T-cell (primary cell): ENCODE measurements around the gene UBE2L5. TPM values are rescaled to one million over a fixed set of nuclear protein-coding genes. Genes with fewer than 3 reads are reported as not detected.
"Not testable (repeated sequence)": the region's sequence is repeated elsewhere in the genome, so short reads cannot be mapped to it uniquely, and the experiment has no call there.

Source experiments
- ATAC-seq, 4 experiments: fragments of 200-7000 bp in 3 of 4; fragments of 150-1000 bp in 1 of 4; cut with Tn5 transposase; replicated peaks in 1 of 4; 1 replicate in 3 of 4; 2 replicates in 1 of 4; pipeline ENCODE4 v1.10.0; 2021; ENCODE audit warnings: moderate library complexity in 3 of 4, mild to moderate bottlenecking in 2 of 4, moderate number of reproducible peaks in 1 of 4
- CTCF ChIA-PET, 2 donors: fragments of 300-600 bp; sonication (Branson Sonifier 250); formaldehyde crosslinking; loops; one replicate each; lab custom pipeline; 2022; ENCODE audit warnings: antibody characterized with exemption in 2 of 2; lab: Charles Lee
- POLR2A ChIA-PET, 2 donors: fragments of 300-600 bp; sonication (Branson Sonifier 250); formaldehyde crosslinking; loops; one replicate each; lab custom pipeline; 2022; ENCODE audit warnings: antibody characterized with exemption in 2 of 2; lab: Charles Lee
- DNase-seq, 35 experiments: peaks; one replicate each; pipeline versions ENCODE4 v3.0.0 to v3.0.0-alpha.2; 2013 to 2023
- H3K27ac ChIP-seq: one replicate; pipeline ENCODE4 v1.5.1; 2013; ENCODE audit warnings: low read length
- H3K27me3 ChIP-seq, 2 experiments: replicated peaks in 1 of 2; 1 replicate in 1 of 2; 2 replicates in 1 of 2; pipeline versions ENCODE4 v1.6.1 to v1.7.0; 2013; ENCODE audit warnings: low read length in 1 of 2, mixed read lengths in 1 of 2; ENCODE audit not compliant: control insufficient read depth in 2 of 2, insufficient read depth in 2 of 2; ENCODE audit errors: extremely low read depth in 1 of 2
- H3K36me3 ChIP-seq, 2 donors: 1 replicate in 1 of 2; 2 replicates in 1 of 2; pipeline versions ENCODE4 v1.6.1 to v1.7.0; 2013; ENCODE audit warnings: low read length in 1 of 2; ENCODE audit not compliant: control insufficient read depth in 2 of 2, insufficient read depth in 1 of 2; ENCODE audit errors: extremely low read depth in 1 of 2
- H3K4me1 ChIP-seq, 2 experiments: 1 replicate in 1 of 2; 2 replicates in 1 of 2; pipeline versions ENCODE4 v1.6.1 to v1.7.0; 2013; ENCODE audit warnings: low read length in 2 of 2, mixed read lengths in 1 of 2; ENCODE audit not compliant: insufficient read depth in 2 of 2, control insufficient read depth in 1 of 2; ENCODE audit errors: extremely low read depth in 1 of 2
- H3K4me3 ChIP-seq, 2 donors: 1 replicate in 1 of 2; 2 replicates in 1 of 2; pipeline versions ENCODE4 v1.5.1 to v1.7.0; 2013; ENCODE audit warnings: mild to moderate bottlenecking in 2 of 2, low read length in 1 of 2, moderate library complexity in 1 of 2; ENCODE audit not compliant: control insufficient read depth in 1 of 2; ENCODE audit errors: extremely low read depth in 1 of 2
- H3K9me3 ChIP-seq: 2 replicates; pipeline ENCODE4 v1.7.0; 2013
- H3K27ac Mint-ChIP-seq, 2 donors: one replicate each; pipeline ENCODE4 v1.8.0; 2020 to 2021; ENCODE audit warnings: mild to moderate bottlenecking in 2 of 2, mixed read lengths in 2 of 2
- H3K27me3 Mint-ChIP-seq, 2 donors: one replicate each; pipeline ENCODE4 v1.8.0; 2021 to 2022; ENCODE audit warnings: mixed read lengths in 2 of 2
- H3K36me3 Mint-ChIP-seq: one replicate; pipeline ENCODE4 v1.8.0; 2021; ENCODE audit warnings: mixed read lengths
- H3K4me1 Mint-ChIP-seq, 3 donors: one replicate each; pipeline ENCODE4 v1.8.0; 2020 to 2022; ENCODE audit warnings: mixed read lengths in 3 of 3, mild to moderate bottlenecking in 1 of 3
- H3K4me3 Mint-ChIP-seq, 3 donors: one replicate each; pipeline ENCODE4 v1.8.0; 2020 to 2022; ENCODE audit warnings: mild to moderate bottlenecking in 3 of 3, mixed read lengths in 3 of 3, moderate library complexity in 3 of 3
- H3K9me3 Mint-ChIP-seq, 3 donors: one replicate each; pipeline ENCODE4 v1.8.0; 2020 to 2022; ENCODE audit warnings: mixed read lengths in 3 of 3
- WGBS: methylation state at CpG from one replicate; pipeline ENCODE4 v1.1.5; 2013; ENCODE audit warnings: missing lambda C conversion rate; ENCODE audit not compliant: insufficient coverage; 5-methylcytosine and 5-hydroxymethylcytosine counted together
- total RNA-seq, 35 experiments: library from RNA in 6 of 35; stranded (reverse) in 6 of 35; fragments of 120-200 nt in 1 of 35; gene quantifications; one replicate each; pipeline versions ENCODE4 v1.2.1 to v1.2.4 and lab custom pipeline; 2013 to 2026

UBE2L5 gene
- total RNA-seq, 5 donors from 2014 or later (not counting 1 experiment from before 2014, with no cell fraction given), result 0.33 TPM; not detected in 4

DNA sequence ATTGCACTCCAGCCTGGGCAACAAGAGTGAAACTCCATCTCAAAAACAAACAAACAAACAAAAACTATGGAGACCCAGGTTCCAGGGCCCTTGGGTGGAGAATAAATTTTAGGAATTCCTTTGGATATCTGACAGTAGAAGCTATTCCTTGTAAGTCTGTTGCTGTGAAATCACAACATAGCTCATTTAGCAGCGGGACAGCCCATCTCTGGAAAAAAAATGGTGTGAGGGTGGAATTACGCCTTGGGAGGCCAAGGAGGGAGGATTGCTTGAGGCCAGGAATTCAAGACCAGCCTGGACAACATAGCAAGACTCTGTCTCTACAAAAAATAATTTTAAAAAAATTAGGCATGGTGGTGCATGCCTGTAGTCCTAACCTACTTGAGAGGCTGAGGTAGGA, 27.8 kb downstream of the UBE2L5 start:
- ATAC-seq, result no peak
- POLR2A ChIA-PET, result interaction anchor here (0.6 kb wide), 3 partner anchors 44 to 373 kb away, joined by 3 to 6 read pairs (median 3); no protein-coding TSS in a partner anchor

DNA sequence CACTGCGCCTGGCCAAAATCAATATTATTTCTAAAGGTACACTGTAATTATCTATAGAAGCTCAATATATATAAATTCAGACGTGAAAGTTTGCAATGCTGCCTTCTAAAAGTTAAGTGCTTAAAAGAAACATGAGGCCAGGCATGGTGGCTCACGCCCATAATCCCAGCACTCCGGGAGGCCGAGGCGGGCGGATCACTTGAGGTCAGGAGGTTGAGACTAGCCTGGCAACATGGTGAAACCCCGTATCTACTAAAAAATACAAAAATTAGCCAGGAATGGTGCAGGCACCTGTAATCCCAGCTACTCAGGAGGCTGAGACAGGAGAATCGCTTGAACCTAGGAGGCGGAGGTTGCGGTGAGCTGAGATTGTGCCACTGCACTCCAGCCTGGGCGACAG, 29.2 kb downstream of the UBE2L5 start:
- not testable (repeated sequence) for H3K36me3 Mint-ChIP-seq, H3K9me3 Mint-ChIP-seq, H3K4me1 ChIP-seq, H3K27me3 Mint-ChIP-seq, H3K27me3 ChIP-seq, H3K27ac Mint-ChIP-seq, H3K4me3 ChIP-seq, H3K27ac ChIP-seq, DNase-seq, H3K9me3 ChIP-seq, ATAC-seq, H3K4me3 Mint-ChIP-seq, H3K36me3 ChIP-seq
- no CpG with 5 or more reads among the region's 12 CpGs for WGBS
- H3K4me1 Mint-ChIP-seq, result peaks cover 0 to 12% (median 5%) of the 10 kb centered on the region in 3 donors
- ChIA-PET CTCF (interaction anchor here in 1 of 2 donors (0.6 kb wide), 1 partner anchor 228 kb away, joined by 5 read pairs; no protein-coding TSS in a partner anchor), POLR2A (interaction anchor here in 1 of 2 donors (0.7 kb wide), 1 partner anchor 110 kb away, joined by 3 read pairs; no protein-coding TSS in a partner anchor)

More for the DNA sequence above, 27.8 kb downstream of the UBE2L5 start:
- CTCF ChIA-PET, result no interaction called here
- H3K36me3 ChIP-seq, result no peaks in the 10 kb centered on the region
- Mint-ChIP-seq H3K9me3 (no peaks in the 10 kb centered on the region), H3K27ac (no peak overlapping the region), H3K27me3 (peaks cover 0 to 5% of the 10 kb centered on the region in 2 donors), H3K4me3 (no peak overlapping the region), H3K36me3 (no peaks in the 10 kb centered on the region), H3K4me1 (peaks cover 0 to 16% (median 8%) of the 10 kb centered on the region in 3 donors)
- H3K27ac ChIP-seq, result no peak overlapping the region
- H3K9me3 ChIP-seq, result no peaks in the 10 kb centered on the region
- 100% methylated on average over 1 of the region's 2 CpGs for WGBS
- peaks cover 0 to 7% of the 10 kb centered on the region in 2 experiments for H3K4me1 ChIP-seq
- no peak overlapping the region for H3K4me3 ChIP-seq
- H3K27me3 ChIP-seq, result peaks cover 0 to 8% of the 10 kb centered on the region in 2 experiments
- no peak for DNase-seq

DNA sequence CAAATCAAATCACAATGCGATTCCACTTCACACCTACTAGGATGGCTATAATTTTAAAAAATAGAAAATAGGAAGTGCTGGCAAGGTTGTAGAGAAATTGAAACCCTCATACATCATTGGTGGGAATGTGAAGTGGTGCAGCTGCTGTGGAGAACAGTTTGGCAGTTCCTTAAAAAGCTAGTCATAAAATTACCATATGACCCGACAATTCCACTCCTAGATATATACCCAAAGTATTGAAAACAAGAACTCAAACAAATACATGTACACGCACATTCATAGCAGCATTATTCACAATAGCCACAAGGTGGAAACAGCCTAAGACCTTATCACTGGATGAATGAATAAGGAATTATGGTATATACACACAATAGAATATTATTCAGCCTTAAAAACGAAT, 31.4 kb downstream of the UBE2L5 start:
- Mint-ChIP-seq H3K27ac (no peak overlapping the region), H3K4me1 (peaks cover 3 to 21% (median 19%) of the 10 kb centered on the region in 3 donors)

DNA sequence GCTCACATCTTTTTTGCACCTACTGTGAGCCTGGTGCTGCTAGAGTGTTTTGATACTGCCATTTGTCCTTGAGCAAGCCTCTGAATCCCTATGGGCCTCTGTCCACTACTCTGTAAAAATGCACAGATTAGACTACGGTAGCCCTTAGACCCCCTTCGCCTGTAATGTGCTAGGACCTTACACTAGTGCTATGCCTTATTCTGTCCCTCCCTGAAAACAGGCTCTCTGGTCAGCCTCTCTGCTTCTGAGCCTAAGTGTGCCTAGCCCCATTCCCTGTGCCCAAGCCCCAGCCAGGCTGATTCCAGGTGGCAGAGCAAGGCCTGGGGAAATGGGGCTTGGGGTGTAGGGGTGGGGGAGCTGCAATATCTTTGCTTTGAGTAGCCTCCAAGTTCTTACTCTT, 32.7 kb downstream of the UBE2L5 start:
- Histone ChIP-seq H3K36me3 (peaks cover 0 to 10% of the 10 kb centered on the region in 2 donors), H3K27ac (no peak overlapping the region), H3K4me1 (no peaks in the 10 kb centered on the region), H3K4me3 (no peak overlapping the region), H3K9me3 (no peaks in the 10 kb centered on the region), H3K27me3 (no peaks in the 10 kb centered on the region)
- POLR2A ChIA-PET, result interaction anchor here (0.5 to 0.7 kb wide), 3 partner anchors 84 to 341 kb away, joined by 3 to 5 read pairs (median 3); no protein-coding TSS in a partner anchor
- no peak for DNase-seq
- CTCF ChIA-PET, result interaction anchor here (0.6 to 1.1 kb wide), 4 partner anchors 49 to 323 kb away, joined by 3 to 6 read pairs (median 4); no protein-coding TSS in a partner anchor
- WGBS, result 100% methylated on average over 2 of the region's 2 CpGs
- H3K27ac Mint-ChIP-seq, result no peak overlapping the region
- H3K9me3 Mint-ChIP-seq, result no peaks in the 10 kb centered on the region
- peaks cover 9% of the 10 kb centered on the region for H3K36me3 Mint-ChIP-seq
- H3K27me3 Mint-ChIP-seq, result no peaks in the 10 kb centered on the region
- peak in 3 of 4 experiments; percentile 17 to 24 (median 22) for ATAC-seq
- no peak overlapping the region for H3K4me3 Mint-ChIP-seq
- H3K4me1 Mint-ChIP-seq, result peaks cover 14 to 32% (median 30%) of the 10 kb centered on the region in 3 donors

More for the DNA sequence above, 31.4 kb downstream of the UBE2L5 start:
- Histone ChIP-seq H3K27me3 (no peaks in the 10 kb centered on the region), H3K36me3 (peaks cover 0 to 3% of the 10 kb centered on the region in 2 donors), H3K4me1 (no peaks in the 10 kb centered on the region), H3K4me3 (no peak overlapping the region), H3K9me3 (no peaks in the 10 kb centered on the region), H3K27ac (no peak overlapping the region)
- ChIA-PET CTCF (no interaction called here), POLR2A (no interaction called here)
- no CpG with 5 or more reads among the region's 4 CpGs for WGBS
- DNase-seq, result no peak
- Mint-ChIP-seq H3K27me3 (no peaks in the 10 kb centered on the region), H3K9me3 (no peaks in the 10 kb centered on the region), H3K4me3 (no peak overlapping the region), H3K36me3 (peaks cover 2% of the 10 kb centered on the region)
- ATAC-seq, result no peak

DNA sequence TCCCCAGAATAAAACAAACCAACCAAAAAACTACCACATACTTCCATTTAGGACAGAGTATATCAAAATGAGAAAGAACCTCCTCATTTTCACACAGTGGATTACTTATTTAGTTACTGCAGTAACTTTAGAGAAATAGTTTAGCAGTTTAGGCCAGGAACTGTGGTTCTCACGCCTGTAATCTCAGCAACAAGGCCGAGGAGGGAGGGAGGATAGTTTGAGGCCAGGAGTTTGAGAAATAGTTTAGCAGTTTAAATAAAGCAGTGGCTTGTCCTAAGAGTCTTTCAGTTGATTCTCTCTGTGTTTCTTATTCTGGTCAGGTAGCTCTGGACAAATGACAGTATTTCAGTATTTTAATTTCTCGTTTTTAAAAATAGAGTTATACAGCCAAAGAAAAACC, 34.0 kb downstream of the UBE2L5 start:
- peaks cover 0 to 11% of the 10 kb centered on the region in 2 donors for H3K36me3 ChIP-seq
- Mint-ChIP-seq H3K4me1 (peaks cover 16 to 33% (median 31%) of the 10 kb centered on the region in 3 donors), H3K9me3 (no peaks in the 10 kb centered on the region), H3K36me3 (peaks cover 11% of the 10 kb centered on the region), H3K27ac (peak overlapping the region; percentile 53 to 62), H3K4me3 (no peak overlapping the region), H3K27me3 (no peaks in the 10 kb centered on the region)
- ChIA-PET POLR2A (interaction anchor here in 1 of 2 donors (0.6 kb wide), 1 partner anchor 117 kb away, joined by 5 read pairs; no protein-coding TSS in a partner anchor), CTCF (interaction anchor here in 1 of 2 donors (0.6 kb wide), 1 partner anchor 48 kb away, joined by 3 read pairs; no protein-coding TSS in a partner anchor)
- DNase-seq, result no peak
- peaks cover 0 to under 1% of the 10 kb centered on the region in 2 experiments for H3K4me1 ChIP-seq
- no peaks in the 10 kb centered on the region for H3K9me3 ChIP-seq
- no peak overlapping the region for H3K27ac ChIP-seq
- no peaks in the 10 kb centered on the region for H3K27me3 ChIP-seq
- no peak for ATAC-seq
- no peak overlapping the region for H3K4me3 ChIP-seq
- 69% methylated on average over 2 of the region's 3 CpGs for WGBS

DNA sequence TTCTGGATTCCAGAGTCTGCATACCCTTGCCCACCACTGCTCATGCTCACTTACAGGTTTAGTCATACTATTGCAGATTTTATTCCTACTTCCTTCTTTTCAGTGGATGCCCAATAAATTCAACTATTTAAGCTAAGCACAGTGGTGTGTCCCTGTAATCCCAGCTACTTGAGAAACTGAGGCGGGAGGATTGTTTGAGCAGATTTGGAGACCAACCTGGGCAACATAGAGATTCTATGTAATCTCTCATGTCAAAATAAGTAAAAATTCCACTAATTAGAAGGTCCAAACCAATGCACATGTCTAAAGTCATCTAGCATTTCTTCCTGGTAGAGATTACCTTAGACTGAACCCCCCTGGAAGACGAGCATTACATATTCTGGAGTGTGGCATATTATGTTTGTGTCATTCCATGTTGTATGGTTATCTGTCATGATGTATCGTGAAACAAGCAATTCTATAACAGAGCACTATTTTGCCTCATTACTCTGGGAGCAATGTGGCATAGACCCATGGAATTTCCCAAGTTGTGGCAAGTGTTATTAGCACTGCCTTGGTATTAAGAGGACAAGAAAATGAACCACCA, 35.1 kb downstream of the UBE2L5 start:
- Histone ChIP-seq H3K27me3 (no peaks in the 10 kb centered on the region), H3K9me3 (no peaks in the 10 kb centered on the region), H3K4me3 (no peak overlapping the region), H3K4me1 (peaks cover under 1 to 12% of the 10 kb centered on the region in 2 experiments), H3K27ac (no peak overlapping the region), H3K36me3 (peaks cover 0 to 20% of the 10 kb centered on the region in 2 donors)
- H3K4me1 Mint-ChIP-seq, result peaks cover 26 to 43% (median 41%) of the 10 kb centered on the region in 3 donors
- WGBS, result no CpG with 5 or more reads among the region's 3 CpGs
- no peaks in the 10 kb centered on the region for H3K9me3 Mint-ChIP-seq
- ChIA-PET POLR2A (no interaction called here), CTCF (no interaction called here)
- H3K27me3 Mint-ChIP-seq, result no peaks in the 10 kb centered on the region
- DNase-seq (no peak), ATAC-seq (no peak)
- H3K4me3 Mint-ChIP-seq, result no peak overlapping the region
- peaks cover 19% of the 10 kb centered on the region for H3K36me3 Mint-ChIP-seq
- peak overlapping the region; percentile 30 to 65 for H3K27ac Mint-ChIP-seq
